Stimulated activated CD4-positive, alpha-beta T cell treated with anti-CD3 and anti-CD28 coated beads, Interleukin-15, amount 100 ng/mL, for 24 hours (primary cell): ENCODE results near the gene CEP135.
A peak's percentile ranks its signal among the peaks of the same experiment; 100 is the strongest.
"Not testable (repeated sequence)": the region's sequence is repeated elsewhere in the genome, so short reads cannot be mapped to it uniquely, and the experiment has no call there.

Experiments used
- DNase-seq: peaks from one replicate; pipeline ENCODE4 v3.0.0-alpha.2; 2020

CEP135 gene

GRCh38 chr4:55947912-55948725 lies 626 bp upstream of the CEP135 start:
- peak; percentile 63 for DNase-seq

GRCh38 chr4:55949482-55949802 lies 697 bp downstream of the CEP135 start:
- DNase-seq, result no peak

GRCh38 chr4:55951191-55951922 lies 2.6 kb downstream of the CEP135 start:
- no peak for DNase-seq

- no peak for DNase-seq
These were observed 7.0 kb downstream of the CEP135 start for GRCh38 chr4:55955710-55956109.

GRCh38 chr4:55959655-55960054 lies 10.9 kb downstream of the CEP135 start:
- DNase-seq, result no peak

GRCh38 chr4:55964046-55964445 lies 15.3 kb downstream of the CEP135 start:
- DNase-seq, result no peak

- DNase-seq, result no peak
These were observed 16.8 kb downstream of the CEP135 start for GRCh38 chr4:55965585-55965984.

- not testable (repeated sequence) for DNase-seq
These were observed 17.6 kb downstream of the CEP135 start for GRCh38 chr4:55966324-55966723.

GRCh38 chr4:55967376-55967775 lies 18.6 kb downstream of the CEP135 start:
- no peak for DNase-seq

GRCh38 chr4:55973650-55974049 lies 24.9 kb downstream of the CEP135 start:
- no peak for DNase-seq

GRCh38 chr4:55977811-55978210 lies 29.1 kb downstream of the CEP135 start:
- no peak for DNase-seq

GRCh38 chr4:55979562-55979961 lies 30.8 kb downstream of the CEP135 start:
- DNase-seq, result no peak

GRCh38 chr4:55980725-55981124 lies 32.0 kb downstream of the CEP135 start:
- DNase-seq, result no peak

- DNase-seq, result no peak
These were observed 34.2 kb downstream of the CEP135 start for GRCh38 chr4:55982976-55983375.

- DNase-seq, result no peak
These were observed 41.0 kb downstream of the CEP135 start for GRCh38 chr4:55989766-55990165.

GRCh38 chr4:55993994-55994663 lies 45.4 kb downstream of the CEP135 start:
- DNase-seq, result peak; percentile 16

- no peak for DNase-seq
These were observed 47.9 kb downstream of the CEP135 start for GRCh38 chr4:55996646-55997045.

- DNase-seq, result no peak
These were observed 54.9 kb downstream of the CEP135 start for GRCh38 chr4:56003606-56004005.

- DNase-seq, result no peak
These were observed 55.5 kb downstream of the CEP135 start for GRCh38 chr4:56004235-56004634.

- no peak for DNase-seq
These were observed 58.4 kb downstream of the CEP135 start for GRCh38 chr4:56007154-56007553.

GRCh38 chr4:56008206-56008605 lies 59.5 kb downstream of the CEP135 start:
- no peak for DNase-seq

GRCh38 chr4:56026596-56026995 lies 77.9 kb downstream of the CEP135 start:
- no peak for DNase-seq

GRCh38 chr4:56028165-56028564 lies 79.4 kb downstream of the CEP135 start:
- DNase-seq, result no peak
